GM10248 (cell line): ENCODE data around the gene NDUFA7.
"Not testable (repeated sequence)": the region's sequence is repeated elsewhere in the genome, so short reads cannot be mapped to it uniquely, and the experiment has no call there.

Source experiments
- CTCF ChIA-PET: fragments of 300-600 bp; sonication (Branson Sonifier 250); formaldehyde crosslinking; extraction: SDS; loops from one replicate; lab custom pipeline; 2021; ENCODE audit warnings: antibody characterized with exemption; lab: Yijun Ruan, JAX
- POLR2A ChIA-PET: fragments of 350-650 bp; sonication (Branson Sonifier 250); formaldehyde crosslinking; extraction: SDS; loops from one replicate; lab custom pipeline; 2020; ENCODE audit warnings: antibody characterized with exemption; lab: Yijun Ruan, JAX
- DNase-seq: peaks from one replicate; pipeline ENCODE4 v3.0.0; 2012; ENCODE audit errors: extremely low spot score
- TF ChIP-seq, protein P1 (sequence below): IDR thresholded peaks from 2 replicates; pipeline ENCODE4 v1.5.1; 2012; ENCODE audit warnings: mild to moderate bottlenecking, low read depth; ENCODE audit errors: extremely low read depth, missing control alignments, control extremely low read depth

The NDUFA7 gene

DNA sequence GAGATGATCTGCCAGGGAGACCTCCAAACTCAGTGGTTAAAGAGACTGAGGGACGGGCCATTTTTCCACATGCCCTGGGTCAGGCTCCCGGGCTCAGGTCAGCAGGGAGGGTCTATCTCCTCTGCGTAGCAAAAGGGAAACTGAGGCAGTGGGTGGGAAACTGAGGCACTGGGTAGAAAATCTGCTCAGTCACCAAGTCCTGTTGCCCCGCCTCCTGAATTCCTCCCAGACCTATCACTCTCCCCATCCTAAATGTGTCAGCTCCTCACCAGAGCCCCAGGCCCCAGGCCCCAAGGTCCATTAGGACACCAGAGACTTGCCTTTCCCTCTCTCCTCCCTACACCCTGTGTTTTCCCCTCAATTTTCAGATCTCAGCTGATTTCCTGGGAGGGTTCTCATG, 15.4 kb downstream of the NDUFA7 start:
- ChIA-PET CTCF (interaction anchor here (1.9 kb wide), 1 partner anchor 108 kb away, joined by 4 read pairs; the partner anchor contains the start of gene MARCHF2), POLR2A (no interaction called here)
- TF ChIP-seq, protein P1, sequence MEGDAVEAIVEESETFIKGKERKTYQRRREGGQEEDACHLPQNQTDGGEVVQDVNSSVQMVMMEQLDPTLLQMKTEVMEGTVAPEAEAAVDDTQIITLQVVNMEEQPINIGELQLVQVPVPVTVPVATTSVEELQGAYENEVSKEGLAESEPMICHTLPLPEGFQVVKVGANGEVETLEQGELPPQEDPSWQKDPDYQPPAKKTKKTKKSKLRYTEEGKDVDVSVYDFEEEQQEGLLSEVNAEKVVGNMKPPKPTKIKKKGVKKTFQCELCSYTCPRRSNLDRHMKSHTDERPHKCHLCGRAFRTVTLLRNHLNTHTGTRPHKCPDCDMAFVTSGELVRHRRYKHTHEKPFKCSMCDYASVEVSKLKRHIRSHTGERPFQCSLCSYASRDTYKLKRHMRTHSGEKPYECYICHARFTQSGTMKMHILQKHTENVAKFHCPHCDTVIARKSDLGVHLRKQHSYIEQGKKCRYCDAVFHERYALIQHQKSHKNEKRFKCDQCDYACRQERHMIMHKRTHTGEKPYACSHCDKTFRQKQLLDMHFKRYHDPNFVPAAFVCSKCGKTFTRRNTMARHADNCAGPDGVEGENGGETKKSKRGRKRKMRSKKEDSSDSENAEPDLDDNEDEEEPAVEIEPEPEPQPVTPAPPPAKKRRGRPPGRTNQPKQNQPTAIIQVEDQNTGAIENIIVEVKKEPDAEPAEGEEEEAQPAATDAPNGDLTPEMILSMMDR: no peak
- no peak for DNase-seq

DNA sequence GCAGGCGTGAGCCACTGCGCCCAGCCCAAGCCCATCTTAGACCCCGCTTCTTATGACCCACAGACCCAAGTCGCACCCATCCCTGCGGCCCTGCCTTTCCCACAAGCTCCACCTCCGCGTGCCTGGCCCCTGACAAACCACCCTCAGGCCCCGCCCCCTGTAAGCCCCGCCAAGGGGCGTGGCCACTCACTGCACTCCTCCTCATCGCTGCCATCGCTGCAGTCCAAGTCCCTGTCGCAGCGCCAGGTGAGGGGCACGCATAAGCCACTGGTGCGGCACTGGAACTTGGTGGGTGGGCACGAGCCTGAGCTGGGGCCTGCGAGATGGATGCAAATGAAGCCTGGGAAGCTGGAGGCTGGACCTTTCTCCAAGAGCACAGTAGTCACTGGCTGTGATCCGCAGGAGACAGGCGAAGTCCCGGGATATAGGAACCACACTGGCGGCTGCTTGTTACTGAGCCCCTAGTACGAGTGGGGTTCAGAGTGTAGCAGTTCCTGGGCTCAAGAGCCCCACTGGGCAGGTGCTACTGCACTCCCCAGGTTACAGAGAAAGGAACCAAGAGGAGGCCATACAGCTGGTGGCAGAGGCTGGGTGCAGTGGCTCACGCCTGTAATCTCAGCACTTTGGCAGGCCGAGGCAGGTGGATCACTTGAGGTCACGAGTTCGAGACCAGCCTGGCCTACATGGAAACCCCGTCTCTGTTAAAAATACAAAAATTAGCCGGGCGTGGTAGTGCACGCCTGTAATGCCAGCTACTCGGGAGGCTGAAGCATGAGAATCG, 16.1 kb downstream of the NDUFA7 start:
- DNase-seq: no peak
- TF ChIP-seq, protein P1: no peak
- POLR2A ChIA-PET: interaction anchor here (0.7 kb wide), 1 partner anchor 1555 kb away, joined by 7 read pairs; no protein-coding TSS in a partner anchor
- CTCF ChIA-PET: interaction anchor here (1.4 kb wide), 1 partner anchor 36 kb away, joined by 4 read pairs; no protein-coding TSS in a partner anchor

DNA sequence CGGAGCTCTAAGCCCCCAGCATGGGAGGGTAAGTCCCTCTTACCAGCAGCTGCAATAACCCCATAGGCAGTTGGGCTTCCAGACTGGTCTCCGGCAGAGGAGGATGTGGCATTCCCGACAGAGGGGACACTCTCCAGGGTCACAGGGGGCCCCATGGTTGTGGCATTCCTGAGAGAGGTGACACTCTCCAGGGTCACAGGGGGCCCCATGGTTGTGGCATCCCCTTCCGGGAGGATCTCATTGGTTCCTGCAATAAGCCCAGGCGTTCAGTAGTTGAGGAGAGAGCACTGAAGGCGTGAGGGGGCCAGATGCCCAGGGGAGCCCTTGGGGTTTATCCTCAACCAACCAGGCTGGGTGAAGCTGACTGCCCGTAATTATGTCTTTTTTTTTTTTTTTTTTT, 18.4 kb downstream of the NDUFA7 start:
- POLR2A ChIA-PET: interaction anchor here (0.6 kb wide), 1 partner anchor 51 kb away, joined by 4 read pairs; no protein-coding TSS in a partner anchor
- TF ChIP-seq, protein P1: no peak
- no peak for DNase-seq
- CTCF ChIA-PET: interaction anchor here (1.1 to 1.4 kb wide), 2 partner anchors 8 to 212 kb away, joined by 3 to 4 read pairs; partner anchors contain the start of gene ZNF414

DNA sequence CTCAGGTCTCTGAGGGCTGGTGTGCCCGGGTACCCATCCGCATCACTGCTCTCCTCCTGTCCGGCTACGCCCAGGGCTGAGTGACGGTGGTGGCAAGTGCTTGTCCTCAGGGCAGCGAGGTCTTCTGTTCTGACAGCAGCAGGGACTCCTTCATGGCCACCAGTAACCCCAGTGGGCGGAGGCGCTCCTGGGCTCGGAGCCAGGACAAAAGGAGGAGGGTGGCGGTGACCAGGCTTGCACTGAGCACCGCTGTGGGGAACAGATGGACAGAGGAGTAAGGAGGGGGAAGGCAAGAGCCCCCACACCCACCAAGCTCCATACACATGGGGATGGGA, 18.9 kb downstream of the NDUFA7 start:
- DNase-seq: no peak
- POLR2A ChIA-PET: interaction anchor here (0.6 kb wide), 1 partner anchor 51 kb away, joined by 4 read pairs; no protein-coding TSS in a partner anchor
- CTCF ChIA-PET: interaction anchor here (1.1 to 1.4 kb wide), 2 partner anchors 8 to 212 kb away, joined by 3 to 4 read pairs; partner anchors contain the start of gene ZNF414
- TF ChIP-seq, protein P1: no peak

DNA sequence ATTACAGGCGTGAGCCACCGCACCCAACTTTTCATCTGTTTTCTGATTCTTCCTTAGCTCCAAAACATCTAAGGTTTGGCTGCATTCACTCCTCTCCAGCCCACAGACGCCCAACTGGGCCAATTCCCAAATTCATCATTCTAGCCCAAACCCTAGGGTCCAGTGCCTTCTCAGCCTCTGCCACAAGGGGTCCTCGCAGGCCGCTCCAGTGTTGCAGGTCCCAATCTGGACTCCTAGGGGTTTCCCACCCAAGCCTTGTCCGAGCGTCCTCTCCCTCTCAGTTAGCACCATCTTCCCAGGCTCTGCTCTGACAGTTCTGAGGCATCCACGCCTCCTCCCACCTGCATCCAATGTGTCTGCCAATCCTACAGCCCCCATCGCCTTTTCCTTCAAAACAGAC, 29.8 kb downstream of the NDUFA7 start:
- CTCF ChIA-PET, DNase-seq, POLR2A ChIA-PET: not testable (repeated sequence)

DNA sequence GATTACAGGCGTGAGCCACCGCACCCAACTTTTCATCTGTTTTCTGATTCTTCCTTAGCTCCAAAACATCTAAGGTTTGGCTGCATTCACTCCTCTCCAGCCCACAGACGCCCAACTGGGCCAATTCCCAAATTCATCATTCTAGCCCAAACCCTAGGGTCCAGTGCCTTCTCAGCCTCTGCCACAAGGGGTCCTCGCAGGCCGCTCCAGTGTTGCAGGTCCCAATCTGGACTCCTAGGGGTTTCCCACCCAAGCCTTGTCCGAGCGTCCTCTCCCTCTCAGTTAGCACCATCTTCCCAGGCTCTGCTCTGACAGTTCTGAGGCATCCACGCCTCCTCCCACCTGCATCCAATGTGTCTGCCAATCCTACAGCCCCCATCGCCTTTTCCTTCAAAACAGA, 44.7 kb downstream of the NDUFA7 start:
- CTCF ChIA-PET, DNase-seq, POLR2A ChIA-PET: not testable (repeated sequence)

DNA sequence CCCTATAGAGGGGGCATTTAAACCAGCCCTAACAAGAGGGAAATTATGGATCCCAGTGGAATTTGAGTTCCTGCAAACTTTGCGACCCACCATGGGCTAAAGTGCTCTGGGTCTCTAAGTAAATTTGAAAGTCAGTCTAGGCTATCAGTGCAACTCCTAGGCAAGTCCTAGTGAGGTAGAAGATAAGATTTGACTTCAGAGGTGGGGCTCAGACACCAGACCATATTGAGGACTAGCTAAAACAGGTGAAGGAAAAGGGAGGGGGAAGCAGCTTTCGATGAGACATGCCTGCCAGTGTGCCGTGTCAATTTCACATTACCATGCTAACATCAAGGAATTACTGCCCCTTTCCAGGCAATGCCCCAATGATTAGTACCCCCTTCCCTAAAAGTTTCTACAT, 51.5 kb downstream of the NDUFA7 start:
- TF ChIP-seq, protein P1: no peak
- DNase-seq: no peak
- POLR2A ChIA-PET: no interaction called here
- CTCF ChIA-PET: interaction anchor here (0.8 to 1.4 kb wide), 8 partner anchors 15 to 312 kb away, joined by 3 to 4 read pairs (median 4); partner anchors contain the start of gene MYO1F
